SK-MEL-5 (cell line): ENCODE measurements around the gene HSH2D. TPM values are rescaled to one million over a fixed set of nuclear protein-coding genes. Genes with fewer than 3 reads are reported as not detected.
A peak's percentile ranks its signal among the peaks of the same experiment; 100 is the strongest.
"Not testable (repeated sequence)": the region's sequence is repeated elsewhere in the genome, so short reads cannot be mapped to it uniquely, and the experiment has no call there.

ENCODE experiments used
- DNase-seq: peaks from one replicate; pipeline ENCODE4 v3.0.0-alpha.2; 2016; ENCODE audit warnings: low read depth, low spot score
- in situ Hi-C: cut with HindIII; loops from 2 replicates; pipeline ENCODE4 v1.10.0; 2016; ENCODE audit warnings: low sequenced_read_pairs, high pct_unique_total_duplicates, low pct_unique_long_range_greater_than_20kb
- total RNA-seq: library from RNA; depleted of rRNA; stranded (reverse); fragments of >200 nt; shearing (Covaris generic); gene quantifications from 2 replicates; pipeline ENCODE4 v1.2.3, GENCODE V29; 2014

Gene HSH2D
- total RNA-seq, 1 experiment from 2014 or later: not detected

- in situ Hi-C loops: no loop called here
- no peak for DNase-seq
Observed at GRCh38 chr19:16175954-16176353, 32.5 kb downstream of the HSH2D start.

GRCh38 chr19:16178866-16179265 lies 35.4 kb downstream of the HSH2D start:
- DNase-seq, in situ Hi-C loops: not testable (repeated sequence)

GRCh38 chr19:16180611-16181010 lies 37.1 kb downstream of the HSH2D start:
- no peak for DNase-seq
- in situ Hi-C loops: no loop called here

- in situ Hi-C loops: no loop called here
Observed at GRCh38 chr19:16184665-16185122, 41.2 kb downstream of the HSH2D start.

GRCh38 chr19:16185123-16185767 lies 41.8 kb downstream of the HSH2D start, which contains the start of gene FAM32A:
Gene FAM32A, plus strand, starts transcription at chr19:16185410. Its CDS starts 33 bp downstream, at chr19:16185443.
- in situ Hi-C loops: no loop called here

More at GRCh38 chr19:16184665-16185122, 41.2 kb downstream of the HSH2D start:
- no peak for DNase-seq

GRCh38 chr19:16185768-16186123 lies 42.3 kb downstream of the HSH2D start:
- in situ Hi-C loops: no loop called here
- DNase-seq: peak; percentile 36

More at GRCh38 chr19:16185123-16185767, 41.8 kb downstream of the HSH2D start, which contains the start of gene FAM32A:
- peak; percentile 99 for DNase-seq

- DNase-seq: no peak
- in situ Hi-C loops: no loop called here
Observed at GRCh38 chr19:16188521-16188920, 45.0 kb downstream of the HSH2D start.

GRCh38 chr19:16190198-16190597 lies 46.7 kb downstream of the HSH2D start:
- in situ Hi-C loops: no loop called here
- DNase-seq: no peak

- in situ Hi-C loops: no loop called here
- DNase-seq: no peak
Observed at GRCh38 chr19:16190736-16191135, 47.3 kb downstream of the HSH2D start.

GRCh38 chr19:16191216-16191908 lies 47.9 kb downstream of the HSH2D start:
- DNase-seq: no peak
- in situ Hi-C loops: no loop called here

- no peak for DNase-seq
- in situ Hi-C loops: no loop called here
Observed at GRCh38 chr19:16193466-16193865, 50.0 kb downstream of the HSH2D start.

- in situ Hi-C loops: no loop called here
- DNase-seq: no peak
Observed at GRCh38 chr19:16197188-16197621, 53.7 kb downstream of the HSH2D start.

GRCh38 chr19:16197622-16198369 lies 54.3 kb downstream of the HSH2D start, which contains the start of gene AP1M1:
Gene AP1M1, plus strand, starts transcription at chr19:16197911. Its CDS starts 116 bp downstream, at chr19:16198027.
- in situ Hi-C loops: no loop called here
- peak; percentile 95 for DNase-seq

- in situ Hi-C loops: no loop called here
- DNase-seq: no peak
Observed at GRCh38 chr19:16198370-16198651, 54.8 kb downstream of the HSH2D start.

GRCh38 chr19:16199275-16199932 lies 55.9 kb downstream of the HSH2D start:
- in situ Hi-C loops: no loop called here

GRCh38 chr19:16200038-16201010 lies 56.8 kb downstream of the HSH2D start:
- in situ Hi-C loops: no loop called here

More at GRCh38 chr19:16199275-16199932, 55.9 kb downstream of the HSH2D start:
- DNase-seq: no peak

GRCh38 chr19:16201011-16201391 lies 57.5 kb downstream of the HSH2D start:
- in situ Hi-C loops: no loop called here
- no peak for DNase-seq

More at GRCh38 chr19:16200038-16201010, 56.8 kb downstream of the HSH2D start:
- DNase-seq: no peak
